Measurements from ENCODE around the gene DIS3L2.

DNA sequence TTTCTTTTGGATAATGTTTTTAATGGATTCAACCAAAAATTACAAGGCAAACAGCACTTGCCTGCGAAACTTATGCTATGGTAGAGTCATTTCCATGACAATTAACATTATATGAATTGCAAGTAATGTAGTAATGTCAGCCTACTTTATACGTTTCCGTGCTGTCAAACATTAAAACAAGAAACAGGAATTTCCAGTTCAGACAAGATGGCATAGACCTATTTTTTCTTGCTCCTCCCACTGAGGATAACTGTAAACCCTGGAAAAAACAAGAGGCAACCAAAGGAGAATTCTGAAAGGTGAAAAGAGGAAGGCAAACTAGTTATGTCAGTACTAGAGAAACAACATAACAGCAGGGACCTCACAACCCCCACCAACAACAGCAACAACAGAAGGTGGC, 170.7 kb downstream of the DIS3L2 start:
- TF ChIP-seq ZFX (IDR thresholded peaks at IDR 0.05; ENCODE audit: borderline replicate concordance) (no peak), CTCF (IDR thresholded peaks at IDR 0.05) (no peak)
